A673 (cell line): ENCODE results near the gene CDK2AP2. TPM values are rescaled to one million over a fixed set of nuclear protein-coding genes. Genes with fewer than 3 reads are reported as not detected.

Experiments
- BruUV-seq: library from RNA; stranded (reverse); fragments of 400-500 nt; replicated peaks from 2 replicates; lab custom pipeline; 2021; lab: Mats Ljungman, UMichigan
- CTCF ChIA-PET: fragments of 300-600 bp; sonication (Branson Sonifier 250); formaldehyde crosslinking; loops from one replicate; lab custom pipeline; 2022; ENCODE audit warnings: antibody characterized with exemption; lab: Charles Lee
- POLR2A ChIA-PET: fragments of 300-600 bp; sonication (Branson Sonifier 250); formaldehyde crosslinking; loops from one replicate; lab custom pipeline; 2022; ENCODE audit warnings: antibody characterized with exemption; ENCODE audit not compliant: low non-redundant PET; lab: Charles Lee
- DNase-seq: peaks from one replicate; pipeline ENCODE4 v3.0.0-alpha.2; 2015; ENCODE audit warnings: low spot score
- H3K27ac ChIP-seq: fragments of 200-600 bp; sonication (generic); 2 replicates; pipeline ENCODE4 v1.5.1; 2016; ENCODE audit warnings: mixed run types, low read depth, mild to moderate bottlenecking, mixed read lengths, antibody characterized with exemption, low read length; ENCODE audit not compliant: poor library complexity, severe bottlenecking
- H3K27me3 ChIP-seq: fragments of 200-600 bp; sonication (generic); replicated peaks from 2 replicates; pipeline ENCODE4 v1.6.1; 2017; ENCODE audit warnings: mixed run types, low read depth, mild to moderate bottlenecking, mixed read lengths, antibody characterized with exemption, low read length; ENCODE audit not compliant: insufficient read depth, poor library complexity
- H3K36me3 ChIP-seq: fragments of 200-600 bp; sonication (generic); 2 replicates; pipeline ENCODE4 v1.6.1; 2016; ENCODE audit warnings: mixed run types, mild to moderate bottlenecking, mixed read lengths, antibody characterized with exemption, low read length; ENCODE audit not compliant: insufficient read depth, poor library complexity, severe bottlenecking
- H3K4me1 ChIP-seq: fragments of 200-600 bp; sonication (generic); 2 replicates; pipeline ENCODE4 v1.6.1; 2017; ENCODE audit warnings: mixed run types, mild to moderate bottlenecking, mixed read lengths, antibody characterized with exemption, low read length; ENCODE audit not compliant: insufficient read depth, poor library complexity, severe bottlenecking
- H3K4me3 ChIP-seq: fragments of 200-600 bp; sonication (generic); 2 replicates; pipeline ENCODE4 v1.5.1; 2016; ENCODE audit warnings: low read depth, mixed run types, mild to moderate bottlenecking, mixed read lengths, low read length; ENCODE audit not compliant: poor library complexity, severe bottlenecking
- H3K9me3 ChIP-seq: fragments of 200-600 bp; sonication (generic); 2 replicates; pipeline ENCODE4 v1.6.1; 2016; ENCODE audit warnings: mixed run types, low read depth, mild to moderate bottlenecking, mixed read lengths, antibody characterized with exemption, low read length; ENCODE audit not compliant: poor library complexity, severe bottlenecking
- CTCF ChIP-seq: fragments of 300-800, 200-600 bp; sonication (generic); conservative IDR thresholded peaks from 2 replicates; pipeline ENCODE4 v1.5.1; 2017; ENCODE audit warnings: low read depth, mild to moderate bottlenecking, antibody characterized with exemption, low read length, moderate library complexity, mixed read lengths
- EZH2 ChIP-seq: fragments of 200-600 bp; sonication (generic); IDR thresholded peaks from 2 replicates; pipeline ENCODE4 v1.6.1; 2017; ENCODE audit warnings: borderline replicate concordance, low read depth, mild to moderate bottlenecking, mixed read lengths, antibody characterized with exemption, low read length; ENCODE audit not compliant: poor library complexity, severe bottlenecking
- intact Hi-C: fragments of 100-400 bp; cut with micrococcal nuclease; formaldehyde crosslinking; loops from one replicate; pipeline ENCODE4 v1.10.0; 2022; ENCODE audit not compliant: unreplicated experiment
- microRNA-seq: library from miRNA; unstranded; fragments of <30 nt; microRNA quantifications from one replicate; pipeline ENCODE4 v1.2.0, GENCODE V29; 2021
- total RNA-seq: library from RNA; stranded (reverse); gene quantifications from 2 replicates; pipeline ENCODE4 v1.2.3, GENCODE V29; 2021

CDK2AP2 gene
- total RNA-seq, 1 experiment from 2014 or later = 48.1 TPM

GRCh38 chr11:67457453-67457852 is 50.5 kb downstream of the CDK2AP2 start:
- CTCF ChIA-PET = no interaction called here
- Histone ChIP-seq H3K4me1 (no peaks in the 10 kb centered on the region), H3K4me3 (no peak overlapping the region), H3K27me3 (no peaks in the 10 kb centered on the region), H3K9me3 (no peaks in the 10 kb centered on the region), H3K27ac (no peak overlapping the region), H3K36me3 (no peaks in the 10 kb centered on the region)
- DNase-seq = no peak
- BruUV-seq = no TSS peak
- POLR2A ChIA-PET = no interaction called here
- intact Hi-C loops = no loop called here
- no peak for TF ChIP-seq EZH2
- TF ChIP-seq CTCF = no peak

Small RNA genes lying within 50 kb of the gene (microRNA-seq; reads per million reads assigned to microRNA genes)
- 1.1 reads per million for gene MIR6752

Other genes with a start within 250 kb of the CDK2AP2 start
- 88.6 and 92.6 TPM in 2 replicates for gene GRK2, start 241.7 kb downstream of the CDK2AP2 start, total RNA-seq
- 94.2 and 101 TPM in 2 replicates for gene ANKRD13D, start 218.9 kb downstream of the CDK2AP2 start, total RNA-seq
- gene SSH3, start 204.6 kb downstream of the CDK2AP2 start, total RNA-seq = 5.5 and 7.8 TPM in 2 replicates
- gene POLD4, start 154.6 kb downstream of the CDK2AP2 start, total RNA-seq = 13.2 and 14.3 TPM in 2 replicates
- gene CLCF1, start 134.6 kb downstream of the CDK2AP2 start, total RNA-seq = 0.69 and 0.87 TPM in 2 replicates
- gene RAD9A, start 116.2 kb downstream of the CDK2AP2 start, total RNA-seq = 43.0 and 55.0 TPM in 2 replicates
- 239 TPM in 2 replicates for gene PPP1CA, start 106.3 kb downstream of the CDK2AP2 start, total RNA-seq
- not detected in 2 replicates for gene TBC1D10C, start 104.1 kb downstream of the CDK2AP2 start, total RNA-seq
- gene CARNS1, start 92.5 kb downstream of the CDK2AP2 start, total RNA-seq = 0.13 and 0.28 TPM in 2 replicates
- gene RPS6KB2, start 79.7 kb downstream of the CDK2AP2 start, total RNA-seq = 58.8 and 65.0 TPM in 2 replicates
- gene PTPRCAP, start 70.5 kb downstream of the CDK2AP2 start, total RNA-seq = 0.56 and 1.3 TPM in 2 replicates
- 92.5 and 96.6 TPM in 2 replicates for gene CORO1B, start 64.7 kb downstream of the CDK2AP2 start, total RNA-seq
- not detected in 2 replicates for gene GPR152, start 55.4 kb downstream of the CDK2AP2 start, total RNA-seq
- gene CABP4, start 52.8 kb downstream of the CDK2AP2 start, total RNA-seq = not detected in 2 replicates
- gene TMEM134, start 38.9 kb downstream of the CDK2AP2 start, total RNA-seq = 36.0 and 40.3 TPM in 2 replicates
- 66.0 and 77.9 TPM in 2 replicates for gene AIP, start 25.1 kb downstream of the CDK2AP2 start, total RNA-seq
- 55.9 and 60.9 TPM in 2 replicates for gene PITPNM1, start 2.8 kb downstream of the CDK2AP2 start, total RNA-seq
- gene CABP2, start 15.3 kb upstream of the CDK2AP2 start, total RNA-seq = not detected in 2 replicates
- gene GSTP1, start 75.7 kb upstream of the CDK2AP2 start, total RNA-seq = 1,211 and 1,270 TPM in 2 replicates
- gene NDUFV1, start 98.8 kb upstream of the CDK2AP2 start, total RNA-seq = 250 and 275 TPM in 2 replicates
- gene NUDT8, start 121.8 kb upstream of the CDK2AP2 start, total RNA-seq = 3.4 and 4.7 TPM in 2 replicates
- gene TBX10, start 131.6 kb upstream of the CDK2AP2 start, total RNA-seq = not detected in 2 replicates
- not detected in 2 replicates for gene ACY3, start 142.6 kb upstream of the CDK2AP2 start, total RNA-seq
- not detected in 2 replicates for gene ALDH3B2, start 166.5 kb upstream of the CDK2AP2 start, total RNA-seq